GM15510 (cell line): Measurements from ENCODE around the gene NOTCH2.

ENCODE experiments used
- POLR2A ChIP-seq: IDR thresholded peaks from 3 replicates; pipeline ENCODE4 v1.6.1; 2011; ENCODE audit warnings: borderline replicate concordance; ENCODE audit not compliant: insufficient read length; ENCODE audit errors: extremely low read depth

Gene NOTCH2

DNA sequence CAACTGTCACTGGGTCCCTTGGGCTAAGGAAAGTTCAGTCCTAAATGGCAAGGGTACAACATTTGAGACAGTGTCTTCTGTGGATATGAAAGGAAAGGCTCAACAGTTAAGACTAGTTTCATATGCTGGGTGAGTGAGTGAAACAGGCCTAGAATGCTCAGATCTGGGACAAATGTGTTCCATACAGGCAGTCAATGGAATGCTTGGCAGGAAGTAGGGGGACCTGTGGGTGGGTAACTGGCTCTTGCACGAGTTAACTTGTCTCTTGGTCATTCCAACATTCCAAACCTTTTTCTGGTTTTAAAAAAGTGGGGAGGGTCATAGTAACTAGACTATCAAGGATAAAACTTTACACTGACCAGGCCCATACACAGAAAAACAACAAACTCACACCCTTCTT is 155.4 kb downstream of the NOTCH2 start:
- no peak for TF ChIP-seq POLR2A

DNA sequence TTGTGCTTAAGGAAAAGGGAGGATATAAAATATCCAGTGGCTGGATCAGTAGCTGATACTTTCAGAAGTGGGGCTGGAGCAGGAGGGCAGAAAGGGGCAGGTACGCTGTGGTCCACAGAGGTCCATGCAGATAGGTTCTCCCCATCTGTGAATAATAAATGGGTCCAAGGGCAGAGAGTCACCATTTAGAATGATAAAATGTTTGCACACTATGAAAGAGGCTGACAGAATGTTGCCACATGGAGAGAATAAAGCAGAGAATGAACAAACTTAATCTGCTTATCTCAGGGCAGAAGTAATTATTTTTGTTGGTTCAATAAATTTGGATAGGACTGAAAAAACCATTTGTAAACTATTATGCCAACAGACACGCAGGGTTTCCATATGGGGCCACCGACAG is 156.5 kb downstream of the NOTCH2 start:
- no peak for TF ChIP-seq POLR2A

DNA sequence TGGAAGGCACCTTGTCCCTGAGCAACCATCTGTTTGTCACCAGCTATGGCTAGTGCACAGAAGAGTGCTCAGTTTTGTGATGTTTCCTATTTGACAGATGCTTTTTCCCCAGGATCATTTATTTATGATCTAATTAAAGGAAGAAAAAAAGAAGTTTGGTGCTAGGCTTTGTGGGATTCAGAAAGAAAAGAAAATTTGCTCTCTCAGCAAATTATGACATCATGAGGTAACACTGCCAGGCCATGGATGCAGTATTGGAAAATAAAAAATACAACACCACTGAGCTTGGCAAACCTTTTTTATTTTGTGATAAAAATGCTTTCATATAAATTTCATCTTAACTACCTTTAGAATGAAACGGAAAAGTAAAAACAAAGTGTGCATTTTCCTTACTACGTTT is 157.7 kb downstream of the NOTCH2 start:
- TF ChIP-seq POLR2A: no peak

DNA sequence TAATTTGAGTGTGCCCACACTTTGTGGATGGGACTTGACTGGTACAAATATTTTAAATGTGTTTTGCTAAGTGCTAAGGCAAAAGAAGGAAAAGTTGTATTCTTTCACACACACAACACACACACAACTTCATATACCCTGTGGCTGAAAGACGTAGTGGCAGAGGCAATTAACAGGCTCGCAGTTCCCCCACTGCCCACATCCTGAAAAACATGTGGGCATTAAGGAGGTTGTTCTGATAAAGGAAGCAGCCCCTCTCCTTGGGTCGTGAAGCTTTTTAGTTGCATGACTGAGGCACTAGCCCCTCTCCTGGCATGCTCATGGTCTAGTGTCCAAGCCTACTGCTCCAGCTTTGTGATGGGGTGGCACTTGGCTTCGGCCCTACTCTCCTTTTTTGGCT is 158.8 kb downstream of the NOTCH2 start:
- no peak for TF ChIP-seq POLR2A

DNA sequence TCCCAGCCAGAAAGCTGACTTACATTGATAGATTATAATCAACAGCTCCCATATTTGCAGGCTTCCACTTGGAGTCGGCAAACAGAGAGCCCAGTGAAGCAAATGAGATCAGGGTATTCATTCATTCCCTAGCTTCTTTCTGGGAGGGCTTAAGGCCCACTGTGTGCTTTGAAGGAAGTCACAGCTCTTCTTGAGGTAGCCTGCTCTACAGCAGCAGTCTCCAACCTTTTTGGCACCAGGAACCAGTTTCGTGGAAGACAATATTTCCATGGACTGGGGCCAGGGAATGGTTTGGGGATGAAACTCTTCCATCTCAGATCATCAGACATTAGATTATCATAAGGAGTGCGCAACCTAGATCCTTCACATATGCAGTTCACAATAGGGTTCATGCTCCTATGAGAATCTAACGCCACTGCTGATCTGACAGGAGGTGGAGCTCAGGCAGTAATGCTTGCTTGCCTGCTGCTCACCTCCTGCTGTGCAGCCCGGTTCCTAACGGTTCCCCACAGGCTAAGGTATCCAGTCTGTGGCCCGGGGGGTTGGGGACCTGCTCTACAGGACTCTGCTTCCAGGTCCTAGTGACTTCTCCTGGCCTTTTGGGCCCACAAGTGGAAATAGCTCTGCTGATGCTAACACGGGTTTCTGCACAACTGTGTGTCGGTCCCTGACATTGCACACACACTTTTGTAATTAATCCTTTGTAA is 159.4 kb downstream of the NOTCH2 start:
- TF ChIP-seq POLR2A: no peak

DNA sequence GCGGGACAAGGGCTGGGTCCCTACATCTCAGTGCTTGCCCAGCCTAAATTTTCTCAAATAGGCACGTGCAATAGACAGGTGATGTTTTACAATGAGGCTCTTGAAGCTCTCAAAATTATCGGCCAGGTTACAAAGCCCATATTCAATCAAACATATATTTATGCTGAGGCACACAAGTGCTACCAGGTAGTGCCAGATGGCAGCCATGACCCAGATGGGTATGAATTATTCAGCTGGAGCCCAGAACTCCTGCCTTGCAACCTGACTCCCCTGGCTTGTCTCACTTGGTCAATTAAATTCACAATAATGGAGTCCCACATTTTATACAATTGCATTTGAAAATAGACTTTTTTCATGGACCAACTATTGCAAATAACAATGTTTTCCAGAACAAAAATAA is 160.8 kb downstream of the NOTCH2 start:
- no peak for TF ChIP-seq POLR2A

DNA sequence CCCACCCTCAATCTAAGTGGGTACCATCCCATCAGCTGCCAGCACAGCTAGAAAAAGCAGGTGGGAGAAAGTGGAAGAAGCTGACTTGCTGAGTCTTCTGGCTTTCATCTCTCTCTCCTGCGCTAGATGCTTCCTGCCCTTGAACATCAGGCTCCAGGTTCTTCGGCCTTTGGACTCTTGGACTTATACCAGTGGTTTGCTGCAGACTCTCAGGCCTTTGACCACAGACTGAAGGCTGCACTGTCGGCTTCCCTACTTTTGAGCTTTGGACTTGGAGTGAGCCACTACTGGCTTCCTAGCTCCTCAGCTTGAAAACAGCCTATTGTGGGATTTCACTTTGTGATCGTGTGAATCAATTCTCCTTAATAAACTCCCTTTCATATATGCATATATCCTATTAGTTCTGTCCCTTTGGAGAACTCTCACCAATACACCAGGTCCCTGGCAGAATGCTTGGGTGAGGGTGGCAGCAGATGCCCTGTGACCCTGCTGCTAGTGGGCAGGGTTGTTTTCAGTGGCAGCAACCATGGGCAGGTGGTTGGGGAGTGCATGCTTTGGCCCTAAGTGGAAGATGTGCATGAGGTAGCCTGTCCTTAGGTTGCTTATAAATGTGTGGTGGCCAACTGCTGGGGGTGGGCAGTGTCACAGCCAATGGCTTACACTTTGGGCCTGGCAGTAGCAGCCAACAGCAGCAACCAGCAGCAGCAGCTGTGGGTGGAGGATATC is 162.4 kb downstream of the NOTCH2 start:
- TF ChIP-seq POLR2A: no peak

DNA sequence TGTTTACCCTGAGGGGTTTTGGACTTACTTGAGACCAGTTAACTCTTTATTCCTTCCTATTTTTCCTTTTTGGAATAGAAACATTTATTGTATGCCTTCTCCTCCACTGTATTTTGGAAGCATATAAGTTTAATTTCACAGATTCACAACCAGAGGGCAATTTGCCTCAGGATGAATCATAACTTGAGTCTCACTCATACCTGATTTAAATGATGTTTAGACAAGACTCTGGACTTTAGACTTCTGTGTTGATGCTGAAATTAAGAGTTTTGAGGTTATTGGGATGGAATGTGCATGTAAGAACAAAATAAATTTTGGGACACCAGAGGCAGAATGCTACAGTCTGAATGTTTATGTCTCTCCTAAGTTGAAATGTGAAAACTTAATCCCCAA is 166.0 kb downstream of the NOTCH2 start:
- TF ChIP-seq POLR2A: no peak

DNA sequence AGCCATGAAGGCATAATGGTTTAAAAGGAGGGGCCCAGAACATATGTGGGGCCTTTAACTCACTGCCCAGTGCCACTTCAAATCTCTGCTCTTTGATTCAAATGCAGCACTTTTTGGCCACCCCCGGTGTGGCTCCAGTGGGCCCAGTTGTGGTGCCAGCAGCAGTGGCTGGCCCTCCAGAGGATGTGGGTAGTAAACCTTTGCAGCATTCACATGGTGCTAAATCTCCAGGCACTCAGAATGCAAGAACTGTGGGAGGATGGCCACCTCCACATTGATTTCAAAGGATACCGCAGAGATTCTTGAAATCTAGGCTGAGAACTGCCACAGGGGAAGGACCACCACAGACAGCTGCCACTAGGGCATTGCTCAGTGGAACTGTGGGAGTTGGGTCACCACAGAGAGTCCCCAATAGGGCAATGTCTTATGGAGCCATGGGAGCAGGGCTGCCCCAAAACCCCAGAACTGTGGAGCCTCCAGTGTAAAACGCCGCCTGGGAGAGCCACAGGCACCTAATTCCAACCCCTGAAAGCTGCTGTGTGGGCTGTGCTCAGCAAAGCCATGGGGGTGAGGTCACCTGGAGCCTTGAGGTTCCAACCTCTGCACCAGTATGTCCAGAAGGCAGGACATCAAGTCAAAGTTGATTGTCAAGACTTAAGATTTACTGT is 166.6 kb downstream of the NOTCH2 start:
- TF ChIP-seq POLR2A: no peak

DNA sequence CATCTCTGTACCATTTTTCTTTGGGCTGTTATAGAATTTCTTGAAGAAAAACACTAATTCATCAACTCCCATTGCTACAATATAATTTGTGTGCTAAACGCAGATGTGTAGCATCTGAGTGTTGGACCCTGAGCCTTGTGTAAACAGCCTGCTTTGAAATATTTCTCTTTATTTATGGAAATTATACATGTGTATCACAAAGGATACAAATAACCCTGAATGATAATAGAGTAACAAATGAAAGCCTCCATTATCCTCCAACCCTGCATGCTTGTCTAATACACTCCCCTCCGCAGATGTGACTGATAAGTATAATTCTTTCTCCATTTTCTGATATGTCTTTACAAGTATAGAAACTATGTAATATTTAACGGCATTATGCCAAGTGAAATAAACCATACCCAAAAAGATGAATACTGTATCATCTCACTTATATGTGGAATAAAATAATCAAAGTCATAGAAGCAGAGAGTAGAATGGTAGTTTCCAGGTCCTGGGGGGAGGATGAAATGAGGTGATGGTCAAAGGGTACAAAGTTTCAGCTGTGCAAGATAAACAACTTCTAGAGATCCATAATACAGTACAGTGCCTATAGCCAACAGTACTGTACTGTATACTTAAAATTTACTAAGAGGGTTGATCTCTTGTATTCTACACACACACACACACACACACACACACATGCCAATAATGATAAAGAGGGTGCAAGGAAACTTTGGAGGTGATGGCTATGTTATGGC is 170.3 kb downstream of the NOTCH2 start:
- no peak for TF ChIP-seq POLR2A

DNA sequence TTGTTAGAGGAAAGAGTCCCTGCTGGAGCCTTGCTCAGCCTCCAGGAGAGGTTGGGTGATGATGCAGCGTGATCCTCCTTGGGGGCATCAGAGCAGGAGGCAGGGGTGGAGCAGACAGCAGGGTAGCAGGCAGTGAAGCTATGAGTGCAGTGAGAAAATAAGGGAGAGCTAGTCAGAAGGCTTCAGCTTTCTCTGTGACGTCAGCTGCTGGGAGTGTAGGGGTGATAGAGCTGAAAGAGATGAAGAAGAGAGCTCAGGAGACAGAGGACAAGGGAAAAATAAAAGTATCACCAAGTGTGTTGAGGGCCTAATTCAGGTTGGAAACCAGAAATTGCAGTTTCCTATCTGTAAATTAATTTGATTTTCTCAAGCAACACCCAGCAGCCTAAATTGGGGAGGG is 170.9 kb downstream of the NOTCH2 start:
- no peak for TF ChIP-seq POLR2A

DNA sequence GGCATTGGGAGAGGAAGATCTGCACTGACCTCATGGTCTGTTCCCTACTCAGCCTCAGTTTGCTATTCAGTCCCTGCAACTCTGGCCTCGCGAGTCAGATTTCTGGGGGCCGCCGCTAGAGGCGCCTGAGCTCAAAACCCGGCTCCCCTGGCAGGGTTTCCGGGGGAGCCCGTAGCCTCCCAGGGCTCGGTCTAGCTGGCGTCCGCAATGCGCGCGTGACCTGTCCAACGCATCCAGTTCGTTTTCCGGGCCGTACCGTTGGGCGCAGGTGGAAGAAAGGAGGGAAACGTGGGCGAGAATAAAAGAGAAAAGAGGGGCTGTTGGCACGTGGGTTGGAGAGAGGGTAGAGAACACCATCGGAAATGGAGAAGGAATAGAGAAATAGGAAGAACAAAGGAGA is 173.2 kb downstream of the NOTCH2 start, which contains the start of gene ADAM30:
ADAM30 (minus strand) TSS at position 213 of the 400 bp plus-strand sequence; CDS start at position 34, 179 bp downstream.
- no peak for TF ChIP-seq POLR2A

DNA sequence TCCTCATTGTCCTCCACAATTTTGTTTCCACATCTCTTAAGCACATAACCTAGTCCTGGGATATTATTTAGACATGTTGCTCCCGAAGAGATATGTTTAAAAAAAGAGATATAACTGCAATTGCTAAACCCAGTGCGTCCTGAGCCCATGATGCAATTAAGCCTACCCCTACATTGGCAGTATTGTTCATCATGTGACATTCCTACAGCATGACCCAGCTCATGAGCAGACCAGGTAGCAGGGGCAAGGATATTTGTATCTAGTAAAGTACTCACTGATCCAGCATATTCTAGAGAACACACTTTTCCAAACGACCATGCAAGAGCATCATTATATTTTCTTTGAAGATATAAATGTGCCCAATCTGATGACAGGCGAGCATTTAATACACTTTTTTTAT is 174.4 kb downstream of the NOTCH2 start:
- no peak for TF ChIP-seq POLR2A

DNA sequence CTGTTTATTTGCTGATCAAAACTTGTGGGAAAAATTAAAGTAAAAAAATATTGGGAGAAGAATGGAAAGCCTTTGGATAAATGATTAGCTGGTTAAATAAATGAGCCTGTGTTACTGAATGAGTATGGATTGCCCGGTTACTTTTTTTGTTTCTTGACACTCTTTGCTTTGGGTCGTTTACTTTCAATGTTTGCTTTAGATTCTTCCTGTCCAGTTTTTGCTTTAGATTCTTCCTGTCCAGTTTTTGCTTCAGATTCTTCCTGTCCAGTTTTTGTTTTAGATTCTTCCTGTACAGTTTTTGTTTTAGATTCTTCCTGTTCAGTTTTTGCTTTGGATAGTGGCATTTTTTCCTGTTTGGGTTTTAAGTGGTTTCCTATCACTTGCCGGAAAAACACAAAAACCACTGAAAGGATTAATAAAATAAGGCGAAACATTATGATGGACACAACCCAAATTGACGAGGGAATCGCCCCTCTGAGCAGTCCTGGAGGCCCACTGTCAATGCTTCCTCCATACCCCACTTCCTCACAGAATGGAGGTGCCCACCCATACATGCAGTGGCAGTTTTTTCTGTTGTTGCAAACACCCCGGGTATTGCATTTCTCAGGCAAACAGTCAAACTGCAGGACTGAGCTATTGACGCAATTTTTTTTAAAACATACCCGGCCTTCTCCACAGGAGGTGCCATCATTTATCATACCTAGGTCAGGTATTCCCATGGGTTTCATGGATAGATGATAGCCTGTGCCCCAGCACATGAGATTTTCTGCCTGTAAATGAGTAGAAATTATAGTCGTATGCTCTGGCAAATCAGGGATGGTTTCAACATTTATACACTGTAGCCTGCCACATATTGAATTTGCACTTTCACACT is 175.4 kb downstream of the NOTCH2 start:
- no peak for TF ChIP-seq POLR2A
